ENCODE results near the gene MUSTN1. TPM values are rescaled to one million over a fixed set of nuclear protein-coding genes. Genes with fewer than 3 reads are reported as not detected.

MUSTN1 gene
- total RNA-seq, 2 experiments from 2014 or later, result 1.1 TPM; not detected in 1

- ChIA-PET POLR2A (no interaction called here), CTCF (no interaction called here)
- H3K36me3 Mint-ChIP-seq, result no peaks in the 10 kb centered on the region
- DNase-seq, result no peak
- no peak overlapping the region for H3K4me3 Mint-ChIP-seq
- no peak overlapping the region for H3K27ac Mint-ChIP-seq
- no peaks in the 10 kb centered on the region for H3K4me1 Mint-ChIP-seq (ENCODE audit: low read depth)
- no peaks in the 10 kb centered on the region for H3K9me3 Mint-ChIP-seq
- intact Hi-C loops (cut with micrococcal nuclease), result no loop called here
- peaks cover 4% of the 10 kb centered on the region for H3K27me3 Mint-ChIP-seq
Measured at GRCh38 chr3:52786330-52787215, 48.2 kb downstream of the MUSTN1 start.

- no peak overlapping the region for H3K4me3 Mint-ChIP-seq
- no peaks in the 10 kb centered on the region for H3K4me1 Mint-ChIP-seq (ENCODE audit: low read depth)
- H3K36me3 Mint-ChIP-seq, result no peaks in the 10 kb centered on the region
- DNase-seq, result no peak
- H3K9me3 Mint-ChIP-seq, result no peaks in the 10 kb centered on the region
- POLR2A ChIA-PET, result no interaction called here
- CTCF ChIA-PET, result no interaction called here
- peaks cover 4% of the 10 kb centered on the region for H3K27me3 Mint-ChIP-seq
- H3K27ac Mint-ChIP-seq, result no peak overlapping the region
- intact Hi-C loops (cut with micrococcal nuclease), result no loop called here
Measured at GRCh38 chr3:52784931-52785590, 49.8 kb downstream of the MUSTN1 start.

GRCh38 chr3:52784021-52784621 lies 50.7 kb downstream of the MUSTN1 start:
- H3K36me3 Mint-ChIP-seq, result no peaks in the 10 kb centered on the region
- no peak overlapping the region for H3K4me3 Mint-ChIP-seq
- H3K27me3 Mint-ChIP-seq, result peaks cover 4% of the 10 kb centered on the region
- ChIA-PET POLR2A (no interaction called here), CTCF (no interaction called here)
- no peak for DNase-seq
- intact Hi-C loops (cut with micrococcal nuclease), result no loop called here
- no peaks in the 10 kb centered on the region for H3K9me3 Mint-ChIP-seq
- H3K27ac Mint-ChIP-seq, result no peak overlapping the region
- no peaks in the 10 kb centered on the region for H3K4me1 Mint-ChIP-seq (ENCODE audit: low read depth)

GRCh38 chr3:52783211-52783555 lies 51.6 kb downstream of the MUSTN1 start:
- H3K27ac Mint-ChIP-seq, result no peak overlapping the region
- H3K36me3 Mint-ChIP-seq, result no peaks in the 10 kb centered on the region
- no peaks in the 10 kb centered on the region for H3K4me1 Mint-ChIP-seq (ENCODE audit: low read depth)
- H3K9me3 Mint-ChIP-seq, result no peaks in the 10 kb centered on the region
- no peak for DNase-seq
- peaks cover 4% of the 10 kb centered on the region for H3K27me3 Mint-ChIP-seq
- intact Hi-C loops (cut with micrococcal nuclease), result no loop called here
- ChIA-PET CTCF (no interaction called here), POLR2A (no interaction called here)
- H3K4me3 Mint-ChIP-seq, result no peak overlapping the region

Small RNA genes lying within 50 kb of the gene (microRNA-seq; reads per million reads assigned to microRNA genes)
- gene MIR8064 (ENCODE audit: borderline microRNAs expressed, borderline number of aligned reads, borderline replicate concordance), result not detected

Other genes starting within 250 kb of the MUSTN1 start
- 10 to 100 TPM; 52.3 to 59.2 TPM for gene PBRM1, start 149.1 kb downstream of the MUSTN1 start, total RNA-seq
- 100 to 1,000 TPM; 167 to 172 TPM for gene GNL3, start 149.0 kb downstream of the MUSTN1 start, total RNA-seq
- 10 to 100 TPM; 34.1 to 36.9 TPM for gene GLT8D1, start 129.2 kb downstream of the MUSTN1 start, total RNA-seq
- 100 to 1,000 TPM; 132 TPM for gene SPCS1, start 128.9 kb downstream of the MUSTN1 start, total RNA-seq
- gene NEK4, start 64.1 kb downstream of the MUSTN1 start, total RNA-seq, result 10 to 100 TPM; 16.9 to 21.7 TPM
- gene ITIH1, start 57.4 kb downstream of the MUSTN1 start, total RNA-seq, result not detected
- not detected for gene ITIH3, start 40.2 kb downstream of the MUSTN1 start, total RNA-seq
- gene ITIH4, start 4.3 kb downstream of the MUSTN1 start, total RNA-seq, result 1 to 10 TPM; 4.3 to 6.3 TPM
- gene STIMATE, start 62.5 kb upstream of the MUSTN1 start, total RNA-seq, result 10 to 100 TPM; 13.0 to 18.3 TPM
- 10 to 100 TPM; 22.1 to 22.8 TPM for gene SFMBT1, start 211.1 kb upstream of the MUSTN1 start, total RNA-seq

Measured in activated CD4-positive, alpha-beta memory T cell treated with anti-CD3 and anti-CD28 coated beads for 36 hours (primary cell).